ENCODE data around the gene CTNNBL1. TPM values are rescaled to one million over a fixed set of nuclear protein-coding genes. Genes with fewer than 3 reads are reported as not detected.

Gene CTNNBL1
- total and polyA plus RNA-seq, 2 donors (not counting 3 experiments of a cell fraction or from before 2014, with no cell fraction given) = 20.8 to 60.2 TPM

- intact Hi-C loops (cut with micrococcal nuclease) = loop anchor here (5.0 kb wide), 1 partner anchor 466 kb away; no protein-coding TSS in a partner anchor
Observed at GRCh38 chr20:37756234-37756633, 62.4 kb downstream of the CTNNBL1 start.

More at GRCh38 chr20:37756234-37756633, 62.4 kb downstream of the CTNNBL1 start:
- H4K20me1 ChIP-seq (replicated peaks; ENCODE audit: control insufficient read depth, extremely low read depth, insufficient read depth, low read length) = no peaks in the 10 kb centered on the region
- FAIRE-seq (no peak), DNase-seq (ENCODE audit: low read depth, low spot score) (no peak)
- TF ChIP-seq, protein P1, sequence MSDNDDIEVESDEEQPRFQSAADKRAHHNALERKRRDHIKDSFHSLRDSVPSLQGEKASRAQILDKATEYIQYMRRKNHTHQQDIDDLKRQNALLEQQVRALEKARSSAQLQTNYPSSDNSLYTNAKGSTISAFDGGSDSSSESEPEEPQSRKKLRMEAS (IDR thresholded peaks at IDR 0.05; ENCODE audit: insufficient read depth, insufficient read length) = no peak
- TF ChIP-seq GATA2 (IDR thresholded peaks at IDR 0.05; ENCODE audit: insufficient read depth, insufficient read length, low read depth, low read length) (no peak), EZH2 (IDR thresholded peaks at IDR 0.05; ENCODE audit: borderline replicate concordance, low read depth, low read length, severe bottlenecking) (no peak), JUN (IDR thresholded peaks at IDR 0.05; ENCODE audit: borderline replicate concordance, insufficient read depth, insufficient read length, low read depth) (no peak), POLR2A (IDR thresholded peaks at IDR 0.05; ENCODE audit: low read depth, low read length) (no peak), POLR2AphosphoS5 (IDR thresholded peaks at IDR 0.05; ENCODE audit: insufficient read depth, low read depth, low read length) (no peak), MYC (IDR thresholded peaks at IDR 0.05; ENCODE audit: low read depth, low read length) (no peak), FOS (IDR thresholded peaks at IDR 0.05; ENCODE audit: borderline replicate concordance, insufficient read depth, low read length) (no peak)
- TF ChIP-seq, protein P2, sequence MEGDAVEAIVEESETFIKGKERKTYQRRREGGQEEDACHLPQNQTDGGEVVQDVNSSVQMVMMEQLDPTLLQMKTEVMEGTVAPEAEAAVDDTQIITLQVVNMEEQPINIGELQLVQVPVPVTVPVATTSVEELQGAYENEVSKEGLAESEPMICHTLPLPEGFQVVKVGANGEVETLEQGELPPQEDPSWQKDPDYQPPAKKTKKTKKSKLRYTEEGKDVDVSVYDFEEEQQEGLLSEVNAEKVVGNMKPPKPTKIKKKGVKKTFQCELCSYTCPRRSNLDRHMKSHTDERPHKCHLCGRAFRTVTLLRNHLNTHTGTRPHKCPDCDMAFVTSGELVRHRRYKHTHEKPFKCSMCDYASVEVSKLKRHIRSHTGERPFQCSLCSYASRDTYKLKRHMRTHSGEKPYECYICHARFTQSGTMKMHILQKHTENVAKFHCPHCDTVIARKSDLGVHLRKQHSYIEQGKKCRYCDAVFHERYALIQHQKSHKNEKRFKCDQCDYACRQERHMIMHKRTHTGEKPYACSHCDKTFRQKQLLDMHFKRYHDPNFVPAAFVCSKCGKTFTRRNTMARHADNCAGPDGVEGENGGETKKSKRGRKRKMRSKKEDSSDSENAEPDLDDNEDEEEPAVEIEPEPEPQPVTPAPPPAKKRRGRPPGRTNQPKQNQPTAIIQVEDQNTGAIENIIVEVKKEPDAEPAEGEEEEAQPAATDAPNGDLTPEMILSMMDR (IDR thresholded peaks at IDR 0.05; ENCODE audit: extremely low read depth in 1 of 2, insufficient read depth in 1 of 2, low read depth in 1 of 2, low read length in 2 of 2) = no peak
- H3K9me3 ChIP-seq (replicated peaks; ENCODE audit: control insufficient read depth, insufficient read depth, low read length) = no peaks in the 10 kb centered on the region
- dilution Hi-C loops (cut with MboI; ENCODE audit: extremely low pct_ligation_motif_present, low sequenced_read_pairs) = no loop called here
- no TSS peak for BruUV-seq (replicated peaks)
- H3K79me2 ChIP-seq (ENCODE audit: control insufficient read depth, insufficient read depth, low read length) = no peaks in the 10 kb centered on the region
- ChIA-PET CTCF (interaction anchor here (0.5 to 1.2 kb wide), 3 partner anchors 11 to 1564 kb away, joined by 3 to 4 read pairs (median 3); no protein-coding TSS in a partner anchor), POLR2A (no interaction called here)
- no peaks in the 10 kb centered on the region for H3K27me3 ChIP-seq (ENCODE audit: control insufficient read depth in 2 of 2, insufficient read depth in 2 of 2, low read length in 2 of 2)
- no peaks in the 10 kb centered on the region for H3K9me1 ChIP-seq (replicated peaks; ENCODE audit: control insufficient read depth, extremely low read depth, insufficient read depth, low read length)
- H3K27ac ChIP-seq (ENCODE audit: insufficient read depth, low read depth, low read length) = no peak overlapping the region
- H3K4me2 ChIP-seq (ENCODE audit: insufficient read depth, low read length) = no peak overlapping the region
- no peak overlapping the region for H3K9ac ChIP-seq (replicated peaks; ENCODE audit: extremely low read depth, insufficient read depth, low read length)
- H2AFZ ChIP-seq (ENCODE audit: low read depth, low read length) = no peak overlapping the region
- H3K4me1 ChIP-seq (ENCODE audit: control insufficient read depth, extremely low read depth, insufficient read depth, low read length) = no peaks in the 10 kb centered on the region
- no peak overlapping the region for H3K4me3 ChIP-seq (replicated peaks in 1 of 3; ENCODE audit: insufficient read depth in 1 of 3, low read depth in 1 of 3, low read length in 3 of 3)
- H3K36me3 ChIP-seq (ENCODE audit: control insufficient read depth in 2 of 2, extremely low read depth in 1 of 2, insufficient read depth in 2 of 2, low read length in 2 of 2) = no peaks in the 10 kb centered on the region
